MM.1S (cell line): ENCODE measurements around the gene MAP2.
"Not testable (repeated sequence)": the region's sequence is repeated elsewhere in the genome, so short reads cannot be mapped to it uniquely, and the experiment has no call there.

Experiments
- DNase-seq: peaks from one replicate; pipeline ENCODE4 v3.0.0-alpha.2; 2015
- H2AFZ ChIP-seq: fragments of 300-600 bp; sonication (generic); 2 replicates; pipeline ENCODE4 v1.6.0; 2016; ENCODE audit warnings: antibody characterized with exemption, low read length
- H3F3A ChIP-seq: fragments of 300-600 bp; sonication (generic); 2 replicates; pipeline ENCODE4 v1.6.1; 2016; ENCODE audit warnings: mild to moderate bottlenecking, antibody characterized with exemption, low read length, moderate library complexity, mixed read lengths; ENCODE audit not compliant: insufficient read depth
- H3K27ac ChIP-seq: fragments of 300-600 bp; sonication (generic); 2 replicates; pipeline ENCODE4 v1.5.1; 2016; ENCODE audit warnings: mild to moderate bottlenecking, low read length
- H3K27me3 ChIP-seq: fragments of 300-600 bp; sonication (generic); replicated peaks from 2 replicates; pipeline ENCODE4 v1.6.0; 2016; ENCODE audit warnings: low read length; ENCODE audit not compliant: insufficient read depth
- H3K36me3 ChIP-seq: fragments of 300-600 bp; sonication (generic); replicated peaks from 2 replicates; pipeline ENCODE4 v1.6.1; 2016; ENCODE audit warnings: mild to moderate bottlenecking, low read length, mixed read lengths; ENCODE audit not compliant: insufficient read depth
- H3K4me1 ChIP-seq: fragments of 300-600 bp; sonication (generic); 2 replicates; pipeline ENCODE4 v1.6.1; 2016; ENCODE audit warnings: low read length, mixed read lengths
- H3K4me2 ChIP-seq: fragments of 300-600 bp; sonication (generic); 2 replicates; pipeline ENCODE4 v1.6.0; 2016; ENCODE audit warnings: low read depth, low read length
- H3K4me3 ChIP-seq: fragments of 300-600 bp; sonication (generic); 2 replicates; pipeline ENCODE4 v1.5.1; 2016; ENCODE audit warnings: low read length, mixed read lengths
- H3K79me2 ChIP-seq: fragments of 300-600 bp; sonication (generic); 2 replicates; pipeline ENCODE4 v1.6.1; 2016; ENCODE audit warnings: mixed run types, low read length, mixed read lengths
- H3K9ac ChIP-seq: fragments of 300-600 bp; sonication (generic); 2 replicates; pipeline ENCODE4 v1.6.1; 2016; ENCODE audit warnings: low read length, mixed read lengths
- H3K9me2 ChIP-seq: fragments of 300-600 bp; sonication (generic); replicated peaks from 2 replicates; pipeline ENCODE4 v1.6.1; 2016; ENCODE audit warnings: mild to moderate bottlenecking, low read length, mixed read lengths; ENCODE audit not compliant: insufficient read depth
- H3K9me3 ChIP-seq: fragments of 300-600 bp; sonication (generic); replicated peaks from 2 replicates; pipeline ENCODE4 v1.6.1; 2016; ENCODE audit warnings: mild to moderate bottlenecking, low read length, mixed read lengths; ENCODE audit not compliant: insufficient read depth
- H4K20me1 ChIP-seq: fragments of 300-600 bp; sonication (generic); 2 replicates; pipeline ENCODE4 v1.6.1; 2016; ENCODE audit warnings: mild to moderate bottlenecking, low read length, moderate library complexity, mixed read lengths; ENCODE audit not compliant: insufficient read depth
- EZH2 ChIP-seq: fragments of 300-600 bp; sonication (generic); optimal IDR thresholded peaks from 2 replicates; pipeline ENCODE3; 2017; ENCODE audit warnings: low read depth, mild to moderate bottlenecking, antibody characterized with exemption, low read length, mixed read lengths
- EZH2phosphoT487 ChIP-seq: fragments of 300-600 bp; sonication (generic); IDR thresholded peaks from 2 replicates; pipeline ENCODE4 v1.6.1; 2018; ENCODE audit warnings: antibody characterized with exemption, low read length
- TF ChIP-seq, protein P1 (sequence below): fragments of 300-600 bp; sonication (generic); IDR thresholded peaks from 2 replicates; pipeline ENCODE4 v1.5.1; 2016; ENCODE audit warnings: antibody characterized with exemption, low read length, mixed read lengths

Gene MAP2

GRCh38 chr2:209476367-209477208 lies 52.7 kb downstream of the MAP2 start:
- Histone ChIP-seq H3F3A (no peaks in the 10 kb centered on the region), H4K20me1 (no peaks in the 10 kb centered on the region), H3K27me3 (no peaks in the 10 kb centered on the region), H2AFZ (no peak overlapping the region), H3K9me3 (no peaks in the 10 kb centered on the region), H3K9ac (no peak overlapping the region), H3K36me3 (no peaks in the 10 kb centered on the region), H3K4me1 (no peaks in the 10 kb centered on the region), H3K9me2 (no peaks in the 10 kb centered on the region), H3K4me2 (no peak overlapping the region), H3K4me3 (no peak overlapping the region), H3K27ac (no peak overlapping the region), H3K79me2 (no peaks in the 10 kb centered on the region)
- TF ChIP-seq, protein P1, sequence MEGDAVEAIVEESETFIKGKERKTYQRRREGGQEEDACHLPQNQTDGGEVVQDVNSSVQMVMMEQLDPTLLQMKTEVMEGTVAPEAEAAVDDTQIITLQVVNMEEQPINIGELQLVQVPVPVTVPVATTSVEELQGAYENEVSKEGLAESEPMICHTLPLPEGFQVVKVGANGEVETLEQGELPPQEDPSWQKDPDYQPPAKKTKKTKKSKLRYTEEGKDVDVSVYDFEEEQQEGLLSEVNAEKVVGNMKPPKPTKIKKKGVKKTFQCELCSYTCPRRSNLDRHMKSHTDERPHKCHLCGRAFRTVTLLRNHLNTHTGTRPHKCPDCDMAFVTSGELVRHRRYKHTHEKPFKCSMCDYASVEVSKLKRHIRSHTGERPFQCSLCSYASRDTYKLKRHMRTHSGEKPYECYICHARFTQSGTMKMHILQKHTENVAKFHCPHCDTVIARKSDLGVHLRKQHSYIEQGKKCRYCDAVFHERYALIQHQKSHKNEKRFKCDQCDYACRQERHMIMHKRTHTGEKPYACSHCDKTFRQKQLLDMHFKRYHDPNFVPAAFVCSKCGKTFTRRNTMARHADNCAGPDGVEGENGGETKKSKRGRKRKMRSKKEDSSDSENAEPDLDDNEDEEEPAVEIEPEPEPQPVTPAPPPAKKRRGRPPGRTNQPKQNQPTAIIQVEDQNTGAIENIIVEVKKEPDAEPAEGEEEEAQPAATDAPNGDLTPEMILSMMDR, result no peak
- TF ChIP-seq EZH2 (no peak), EZH2phosphoT487 (no peak)
- DNase-seq, result no peak

GRCh38 chr2:209492296-209492695 lies 68.4 kb downstream of the MAP2 start:
- not testable (repeated sequence) for H4K20me1 ChIP-seq, H3K36me3 ChIP-seq, H3K27ac ChIP-seq

GRCh38 chr2:209495068-209495620 lies 71.3 kb downstream of the MAP2 start:
- not testable (repeated sequence) for H3K9ac ChIP-seq, H3K9me2 ChIP-seq, DNase-seq, H3K27me3 ChIP-seq, H2AFZ ChIP-seq, H3K27ac ChIP-seq, H3K4me3 ChIP-seq, H3K79me2 ChIP-seq, H3F3A ChIP-seq, H3K4me2 ChIP-seq, H3K4me1 ChIP-seq, H3K9me3 ChIP-seq, H3K36me3 ChIP-seq, H4K20me1 ChIP-seq

More at GRCh38 chr2:209492296-209492695, 68.4 kb downstream of the MAP2 start:
- H3K4me1 ChIP-seq, H3K4me3 ChIP-seq, H3K27me3 ChIP-seq, H3K4me2 ChIP-seq, H3K9me2 ChIP-seq, H3K9ac ChIP-seq, H3K9me3 ChIP-seq, H3F3A ChIP-seq, DNase-seq, H3K79me2 ChIP-seq, H2AFZ ChIP-seq: not testable (repeated sequence)

DNA sequence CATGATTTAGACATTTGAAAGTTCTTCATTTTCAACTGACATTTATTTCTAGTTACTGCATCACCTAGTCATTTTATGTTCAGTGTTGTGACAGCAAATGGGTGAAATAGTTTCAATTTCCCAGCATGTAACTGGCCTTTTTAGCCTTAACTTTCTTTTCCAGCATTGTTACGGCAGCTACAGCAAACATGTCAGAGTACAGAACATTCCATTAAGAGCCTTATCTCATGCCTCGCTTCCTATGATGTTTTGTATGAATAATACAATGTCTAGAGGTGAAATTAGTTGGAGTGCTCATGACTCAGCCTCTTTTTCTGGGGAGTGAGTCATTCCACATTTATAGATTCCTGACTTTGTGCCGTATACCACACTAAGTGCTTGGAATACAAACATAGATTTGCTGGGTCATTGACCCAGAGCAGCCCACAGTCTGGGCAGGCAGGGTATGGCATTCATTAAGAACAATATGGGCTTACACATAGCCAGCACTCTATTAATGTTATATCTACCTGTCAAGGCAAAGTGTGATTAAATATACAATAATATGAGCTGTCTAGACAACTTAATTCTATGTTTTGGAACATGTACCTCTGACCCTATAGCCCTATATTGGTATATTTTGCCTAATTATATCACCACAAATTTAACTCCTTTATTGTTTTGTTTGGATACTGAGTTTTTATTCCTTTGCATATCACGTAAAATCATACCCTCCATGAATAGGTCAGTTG lies 72.2 kb downstream of the MAP2 start:
- Histone ChIP-seq H3K4me3 (no peak overlapping the region), H3K79me2 (no peaks in the 10 kb centered on the region), H3K9me3 (no peaks in the 10 kb centered on the region), H3K4me2 (no peak overlapping the region), H3K9me2 (no peaks in the 10 kb centered on the region), H2AFZ (no peak overlapping the region), H3K9ac (no peak overlapping the region), H3K27ac (no peak overlapping the region), H4K20me1 (no peaks in the 10 kb centered on the region), H3K27me3 (no peaks in the 10 kb centered on the region), H3K4me1 (no peaks in the 10 kb centered on the region), H3K36me3 (no peaks in the 10 kb centered on the region), H3F3A (no peaks in the 10 kb centered on the region)
- TF ChIP-seq EZH2phosphoT487 (no peak), EZH2 (no peak)
- TF ChIP-seq, protein P1, result no peak
- no peak for DNase-seq
